ENCODE measurements around the gene JARID2. TPM values are rescaled to one million over a fixed set of nuclear protein-coding genes. Genes with fewer than 3 reads are reported as not detected.

The JARID2 gene
- total and polyA plus RNA-seq, 10 of the 15 experiments (the other 5 are each of a cell fraction or from before 2014, with no cell fraction given), result 4.2 to 21.6 (median 11.7) TPM

DNA sequence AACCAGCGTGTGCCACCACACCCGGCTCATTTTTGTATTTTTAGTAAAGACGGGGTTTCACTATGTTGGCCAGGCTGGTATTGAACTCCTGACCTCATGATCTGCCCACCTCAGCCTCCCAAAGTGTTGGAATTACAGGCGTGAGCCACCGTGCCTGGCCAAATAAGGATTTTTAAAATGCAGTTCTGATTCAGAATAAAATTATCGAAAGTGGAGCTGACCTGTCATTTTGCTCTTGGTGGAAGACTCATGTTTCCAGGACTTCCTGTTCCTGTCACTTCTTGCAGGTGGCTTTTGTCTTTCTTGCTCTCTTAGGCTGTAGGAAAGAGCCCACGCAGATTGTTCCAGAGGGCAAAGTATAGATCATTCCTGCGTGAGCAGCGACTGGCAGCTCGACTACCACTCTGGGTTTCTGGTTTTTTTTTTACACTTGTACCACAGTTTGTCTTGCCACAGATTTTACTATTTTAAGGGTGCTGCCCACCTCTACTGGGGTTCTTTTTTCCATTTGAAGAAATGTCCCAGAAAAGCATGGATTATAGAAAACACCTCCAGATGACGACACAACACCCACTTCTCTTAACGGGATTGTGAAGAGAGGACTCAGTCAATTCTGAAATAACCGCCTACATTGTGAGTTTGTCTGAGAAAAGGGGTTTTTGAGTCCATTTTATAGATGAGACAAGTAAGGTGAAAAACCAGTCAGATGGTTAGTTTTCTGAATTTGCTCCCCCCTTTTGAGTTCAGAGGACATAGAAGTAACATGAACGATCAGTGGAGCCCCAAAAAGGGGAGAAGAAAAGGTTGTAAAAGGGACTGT lies 7.5 kb downstream of the JARID2 start (continued):
- TF ChIP-seq, protein P1, sequence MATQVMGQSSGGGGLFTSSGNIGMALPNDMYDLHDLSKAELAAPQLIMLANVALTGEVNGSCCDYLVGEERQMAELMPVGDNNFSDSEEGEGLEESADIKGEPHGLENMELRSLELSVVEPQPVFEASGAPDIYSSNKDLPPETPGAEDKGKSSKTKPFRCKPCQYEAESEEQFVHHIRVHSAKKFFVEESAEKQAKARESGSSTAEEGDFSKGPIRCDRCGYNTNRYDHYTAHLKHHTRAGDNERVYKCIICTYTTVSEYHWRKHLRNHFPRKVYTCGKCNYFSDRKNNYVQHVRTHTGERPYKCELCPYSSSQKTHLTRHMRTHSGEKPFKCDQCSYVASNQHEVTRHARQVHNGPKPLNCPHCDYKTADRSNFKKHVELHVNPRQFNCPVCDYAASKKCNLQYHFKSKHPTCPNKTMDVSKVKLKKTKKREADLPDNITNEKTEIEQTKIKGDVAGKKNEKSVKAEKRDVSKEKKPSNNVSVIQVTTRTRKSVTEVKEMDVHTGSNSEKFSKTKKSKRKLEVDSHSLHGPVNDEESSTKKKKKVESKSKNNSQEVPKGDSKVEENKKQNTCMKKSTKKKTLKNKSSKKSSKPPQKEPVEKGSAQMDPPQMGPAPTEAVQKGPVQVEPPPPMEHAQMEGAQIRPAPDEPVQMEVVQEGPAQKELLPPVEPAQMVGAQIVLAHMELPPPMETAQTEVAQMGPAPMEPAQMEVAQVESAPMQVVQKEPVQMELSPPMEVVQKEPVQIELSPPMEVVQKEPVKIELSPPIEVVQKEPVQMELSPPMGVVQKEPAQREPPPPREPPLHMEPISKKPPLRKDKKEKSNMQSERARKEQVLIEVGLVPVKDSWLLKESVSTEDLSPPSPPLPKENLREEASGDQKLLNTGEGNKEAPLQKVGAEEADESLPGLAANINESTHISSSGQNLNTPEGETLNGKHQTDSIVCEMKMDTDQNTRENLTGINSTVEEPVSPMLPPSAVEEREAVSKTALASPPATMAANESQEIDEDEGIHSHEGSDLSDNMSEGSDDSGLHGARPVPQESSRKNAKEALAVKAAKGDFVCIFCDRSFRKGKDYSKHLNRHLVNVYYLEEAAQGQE (IDR thresholded peaks at IDR 0.05; ENCODE audit: low read depth, low read length), result no peak
- TF ChIP-seq CREB1 (IDR thresholded peaks at IDR 0.05; ENCODE audit: low read depth) (0 out of 2 replicates have a peak, but pooled peaks have one; percentile 31), MXI1 (IDR thresholded peaks at IDR 0.05; ENCODE audit: low read depth, low read length) (0 out of 2 replicates have a peak, but pooled peaks have one; percentile 4), SPI1 (IDR thresholded peaks at IDR 0.05; ENCODE audit: borderline replicate concordance, insufficient read depth, low read depth, low read length) (peak; percentile 23; the same call in 1 of the 2 replicates), TCF3 (IDR thresholded peaks at IDR 0.05; ENCODE audit: borderline replicate concordance, insufficient read depth, low read depth, low read length) (peak; percentile 52; the same call in 1 of the 2 replicates), CREM (IDR thresholded peaks at IDR 0.05; ENCODE audit: low read depth) (0 out of 2 replicates have a peak, but pooled peaks have one; percentile 8), IKZF2 (IDR thresholded peaks at IDR 0.05) (peak in 1 of 2 experiments; percentile 15; a peak in 1 of 4 replicates), CBX5 (IDR thresholded peaks at IDR 0.05; ENCODE audit: low read depth) (peak; percentile 67; the same call in 1 of the 2 replicates), EED (IDR thresholded peaks at IDR 0.05; ENCODE audit: low read depth) (peak; percentile 52)
